HEK293 (cell line): ENCODE data around the gene TFG.

Experiments
- HOXC10 ChIP-seq: sonication (generic); formaldehyde crosslinking; IDR thresholded peaks from 2 replicates; pipeline ENCODE4 v1.8.1; 2023; ENCODE audit warnings: mild to moderate bottlenecking, missing genetic modification reagents
- SP2 ChIP-seq: fragments of 450-650 bp; formaldehyde crosslinking; IDR thresholded peaks from 2 replicates; pipeline ENCODE4 v1.5.1; 2016; ENCODE audit warnings: missing biosample characterization, missing genetic modification characterization
- ZNF558 ChIP-seq: fragments of 450-650 bp; formaldehyde crosslinking; IDR thresholded peaks from 2 replicates; pipeline ENCODE4 v1.5.1; 2016; ENCODE audit warnings: missing biosample characterization, missing genetic modification characterization
- ZNF785 ChIP-seq: fragments of 450-650 bp; formaldehyde crosslinking; IDR thresholded peaks from 2 replicates; pipeline ENCODE4 v1.5.1; 2016; ENCODE audit warnings: missing biosample characterization, missing genetic modification characterization
- TF ChIP-seq, protein P1 (sequence below): sonication (generic); formaldehyde crosslinking; IDR thresholded peaks from 2 replicates; pipeline ENCODE4 v1.8.1; 2022; ENCODE audit warnings: mild to moderate bottlenecking, moderate library complexity, missing genetic modification reagents
- TF ChIP-seq, protein P2 (sequence below): fragments of 450-650 bp; formaldehyde crosslinking; IDR thresholded peaks from 2 replicates; pipeline ENCODE4 v1.5.1; 2016; ENCODE audit warnings: missing biosample characterization, missing genetic modification characterization

DNA sequence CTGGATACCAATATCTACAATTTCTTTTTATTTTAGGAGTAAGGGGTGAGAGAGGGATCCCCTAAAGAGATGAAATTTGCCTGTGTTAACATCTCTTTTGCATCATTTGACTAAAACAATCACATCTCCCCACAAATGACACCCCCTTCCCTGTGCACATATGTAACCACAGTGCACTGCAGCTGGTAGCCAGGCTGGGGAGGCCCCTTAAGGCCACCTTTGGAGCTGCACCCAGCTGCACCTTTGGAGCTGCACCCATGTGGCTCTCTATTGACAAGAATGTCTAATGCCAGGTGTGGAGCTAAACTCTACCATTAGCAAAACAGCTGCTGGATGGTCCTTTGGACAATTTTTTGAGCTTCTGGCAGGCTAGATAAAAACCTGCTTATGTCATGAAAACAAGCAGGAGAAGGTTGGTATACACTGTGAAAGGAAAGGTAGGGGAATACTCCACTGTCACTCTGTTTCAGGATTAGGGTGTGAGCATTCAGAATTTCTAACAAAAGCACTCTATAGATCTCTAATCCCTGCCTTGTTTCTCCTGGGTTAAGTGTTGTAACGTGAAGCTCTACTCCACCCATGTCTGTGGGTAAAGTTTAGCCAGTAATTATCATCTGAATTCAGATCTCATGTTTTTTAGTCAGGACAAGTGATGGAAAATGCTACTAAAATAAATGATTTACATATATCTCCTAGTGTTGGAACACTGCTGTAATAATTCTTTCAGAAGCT lies 52.1 kb downstream of the TFG start:
- TF ChIP-seq SP2 (tag by site-specific recombination) (no peak), HOXC10 (CRISPR knock-in tag) (no peak), ZNF785 (no peak), ZNF558 (tag by site-specific recombination) (no peak)
- TF ChIP-seq, protein P1, sequence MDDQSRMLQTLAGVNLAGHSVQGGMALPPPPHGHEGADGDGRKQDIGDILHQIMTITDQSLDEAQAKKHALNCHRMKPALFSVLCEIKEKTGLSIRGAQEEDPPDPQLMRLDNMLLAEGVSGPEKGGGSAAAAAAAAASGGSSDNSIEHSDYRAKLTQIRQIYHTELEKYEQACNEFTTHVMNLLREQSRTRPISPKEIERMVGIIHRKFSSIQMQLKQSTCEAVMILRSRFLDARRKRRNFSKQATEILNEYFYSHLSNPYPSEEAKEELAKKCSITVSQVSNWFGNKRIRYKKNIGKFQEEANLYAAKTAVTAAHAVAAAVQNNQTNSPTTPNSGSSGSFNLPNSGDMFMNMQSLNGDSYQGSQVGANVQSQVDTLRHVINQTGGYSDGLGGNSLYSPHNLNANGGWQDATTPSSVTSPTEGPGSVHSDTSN (CRISPR knock-in tag) = no peak
- TF ChIP-seq, protein P2, sequence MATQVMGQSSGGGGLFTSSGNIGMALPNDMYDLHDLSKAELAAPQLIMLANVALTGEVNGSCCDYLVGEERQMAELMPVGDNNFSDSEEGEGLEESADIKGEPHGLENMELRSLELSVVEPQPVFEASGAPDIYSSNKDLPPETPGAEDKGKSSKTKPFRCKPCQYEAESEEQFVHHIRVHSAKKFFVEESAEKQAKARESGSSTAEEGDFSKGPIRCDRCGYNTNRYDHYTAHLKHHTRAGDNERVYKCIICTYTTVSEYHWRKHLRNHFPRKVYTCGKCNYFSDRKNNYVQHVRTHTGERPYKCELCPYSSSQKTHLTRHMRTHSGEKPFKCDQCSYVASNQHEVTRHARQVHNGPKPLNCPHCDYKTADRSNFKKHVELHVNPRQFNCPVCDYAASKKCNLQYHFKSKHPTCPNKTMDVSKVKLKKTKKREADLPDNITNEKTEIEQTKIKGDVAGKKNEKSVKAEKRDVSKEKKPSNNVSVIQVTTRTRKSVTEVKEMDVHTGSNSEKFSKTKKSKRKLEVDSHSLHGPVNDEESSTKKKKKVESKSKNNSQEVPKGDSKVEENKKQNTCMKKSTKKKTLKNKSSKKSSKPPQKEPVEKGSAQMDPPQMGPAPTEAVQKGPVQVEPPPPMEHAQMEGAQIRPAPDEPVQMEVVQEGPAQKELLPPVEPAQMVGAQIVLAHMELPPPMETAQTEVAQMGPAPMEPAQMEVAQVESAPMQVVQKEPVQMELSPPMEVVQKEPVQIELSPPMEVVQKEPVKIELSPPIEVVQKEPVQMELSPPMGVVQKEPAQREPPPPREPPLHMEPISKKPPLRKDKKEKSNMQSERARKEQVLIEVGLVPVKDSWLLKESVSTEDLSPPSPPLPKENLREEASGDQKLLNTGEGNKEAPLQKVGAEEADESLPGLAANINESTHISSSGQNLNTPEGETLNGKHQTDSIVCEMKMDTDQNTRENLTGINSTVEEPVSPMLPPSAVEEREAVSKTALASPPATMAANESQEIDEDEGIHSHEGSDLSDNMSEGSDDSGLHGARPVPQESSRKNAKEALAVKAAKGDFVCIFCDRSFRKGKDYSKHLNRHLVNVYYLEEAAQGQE (tag by site-specific recombination) = no peak
